Gastroesophageal sphincter (tissue), 4 donors: ENCODE results near the gene F2. TPM values are rescaled to one million over a fixed set of nuclear protein-coding genes. Genes with fewer than 3 reads are reported as not detected.

Source experiments
- ATAC-seq: fragments of 150-250 bp; one replicate; pipeline ENCODE4 v1.9.1; 2016; ENCODE audit warnings: mild to moderate bottlenecking, moderate library complexity
- H3K27ac ChIP-seq, 4 donors: fragments of 200-600 bp; sonication (generic) in 3 of 4; 1 replicate in 3 of 4; 2 replicates in 1 of 4; pipeline ENCODE4 v1.5.1; 2016 to 2019
- H3K27me3 ChIP-seq: fragments of 200-600 bp; sonication (generic); one replicate; pipeline ENCODE4 v1.5.1; 2019
- H3K36me3 ChIP-seq, 2 donors: fragments of 200-600 bp; sonication (generic); one replicate each; pipeline ENCODE4 v1.5.1; 2019; ENCODE audit warnings: control low read depth in 1 of 2
- H3K4me1 ChIP-seq, 3 donors: fragments of 200-600 bp; sonication (generic); 1 replicate in 2 of 3; 2 replicates in 1 of 3; pipeline ENCODE4 v1.5.1; 2016 to 2019; ENCODE audit warnings: control low read depth in 2 of 3
- H3K4me3 ChIP-seq, 2 donors: fragments of 200-600 bp; sonication (generic); one replicate each; pipeline ENCODE4 v1.5.1; 2019; ENCODE audit warnings: mild to moderate bottlenecking in 1 of 2, moderate library complexity in 1 of 2
- H3K9me3 ChIP-seq, 3 donors: fragments of 200-600 bp; sonication (generic); one replicate each; pipeline ENCODE4 v1.5.1; 2017 to 2019; ENCODE audit warnings: control low read depth in 2 of 3
- EP300 ChIP-seq: sonication (generic); formaldehyde crosslinking; IDR thresholded peaks from one replicate; pipeline ENCODE4 v1.6.1; 2017; ENCODE audit warnings: antibody characterized with exemption, mild to moderate bottlenecking
- POLR2A ChIP-seq, 2 donors: fragments of 450-650 bp; IDR thresholded peaks; one replicate each; pipeline ENCODE4 v1.6.1; 2017; ENCODE audit warnings: antibody characterized with exemption in 2 of 2, mild to moderate bottlenecking in 2 of 2, moderate library complexity in 1 of 2
- POLR2AphosphoS5 ChIP-seq: sonication (generic); formaldehyde crosslinking; IDR thresholded peaks from one replicate; pipeline ENCODE4 v1.6.1; 2017; ENCODE audit warnings: antibody characterized with exemption
- WGBS, 2 donors: methylation state at CpG; one replicate each; pipeline ENCODE4 v1.1.5; 2018; ENCODE audit warnings: low coverage in 1 of 2; 5-methylcytosine and 5-hydroxymethylcytosine counted together
- total RNA-seq, 4 donors: library from RNA; depleted of rRNA; stranded (reverse); fragments of >200 nt; gene quantifications; one replicate each; pipeline ENCODE4 v1.1.0, GENCODE V29; 2016
- TF ChIP-seq, protein P1 (sequence below), 4 experiments: fragments of 200-600 bp in 2 of 4; fragments of 450-650 bp in 2 of 4; sonication (generic) in 1 of 4; IDR thresholded peaks; one replicate each; pipeline ENCODE4 v1.5.1; 2017 to 2019; ENCODE audit warnings: antibody characterized with exemption in 4 of 4, mild to moderate bottlenecking in 2 of 4, moderate library complexity in 2 of 4

Gene F2
- total RNA-seq, 4 donors from 2014 or later = 0.62 to 3.6 TPM; not detected in 2

DNA sequence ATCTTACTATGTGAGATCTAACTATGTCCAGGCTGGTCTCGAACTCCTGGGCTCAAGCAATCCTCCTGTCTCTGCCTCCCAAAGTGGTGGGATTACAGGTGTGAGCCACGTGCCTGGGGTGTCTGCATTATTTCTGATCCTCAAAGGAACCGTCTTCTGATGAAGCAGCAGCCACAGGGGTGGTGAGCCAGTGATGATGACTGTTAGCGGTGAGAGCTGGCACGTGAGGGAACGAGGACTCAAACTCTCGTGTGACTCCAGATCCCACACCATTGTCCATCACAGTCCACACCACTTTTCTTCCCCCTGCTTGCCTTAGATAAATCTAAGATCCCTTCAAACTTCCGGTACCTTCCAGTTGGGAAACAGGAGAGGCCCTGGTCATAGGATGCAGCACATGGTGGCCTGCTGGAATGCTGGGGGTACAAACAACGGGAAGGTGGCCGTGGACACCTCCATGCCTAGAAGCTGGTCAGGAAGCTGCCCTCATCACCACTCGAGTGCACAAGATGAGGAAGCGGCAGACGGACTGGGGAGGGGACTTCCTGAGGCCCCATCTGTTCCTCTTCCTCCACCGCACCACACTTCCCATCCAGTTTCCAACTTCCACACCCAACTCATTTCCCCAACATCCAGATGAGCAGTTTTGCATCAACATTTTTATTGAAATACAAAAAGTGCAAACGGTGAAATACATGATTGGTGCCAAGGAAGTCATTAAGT, 42.4 kb upstream of the F2 start:
- peak overlapping the region in 3 of 4 donors; percentile 57 to 81 (median 77) for H3K27ac ChIP-seq
- peaks cover 4 to 42% (median 29%) of the 10 kb centered on the region in 3 donors for H3K4me1 ChIP-seq
- H3K4me3 ChIP-seq = no peak overlapping the region
- 60 to 66% methylated on average over 3 to 14 of the region's 15 CpGs for WGBS, 2 donors
- peaks cover 0 to 86% of the 10 kb centered on the region in 2 donors for H3K36me3 ChIP-seq
- no peaks in the 10 kb centered on the region for H3K27me3 ChIP-seq
- no peaks in the 10 kb centered on the region for H3K9me3 ChIP-seq
- TF ChIP-seq EP300 (no peak), POLR2AphosphoS5 (no peak), POLR2A (IDR thresholded peaks at IDR 0.05) (no peak)
- TF ChIP-seq, protein P1, sequence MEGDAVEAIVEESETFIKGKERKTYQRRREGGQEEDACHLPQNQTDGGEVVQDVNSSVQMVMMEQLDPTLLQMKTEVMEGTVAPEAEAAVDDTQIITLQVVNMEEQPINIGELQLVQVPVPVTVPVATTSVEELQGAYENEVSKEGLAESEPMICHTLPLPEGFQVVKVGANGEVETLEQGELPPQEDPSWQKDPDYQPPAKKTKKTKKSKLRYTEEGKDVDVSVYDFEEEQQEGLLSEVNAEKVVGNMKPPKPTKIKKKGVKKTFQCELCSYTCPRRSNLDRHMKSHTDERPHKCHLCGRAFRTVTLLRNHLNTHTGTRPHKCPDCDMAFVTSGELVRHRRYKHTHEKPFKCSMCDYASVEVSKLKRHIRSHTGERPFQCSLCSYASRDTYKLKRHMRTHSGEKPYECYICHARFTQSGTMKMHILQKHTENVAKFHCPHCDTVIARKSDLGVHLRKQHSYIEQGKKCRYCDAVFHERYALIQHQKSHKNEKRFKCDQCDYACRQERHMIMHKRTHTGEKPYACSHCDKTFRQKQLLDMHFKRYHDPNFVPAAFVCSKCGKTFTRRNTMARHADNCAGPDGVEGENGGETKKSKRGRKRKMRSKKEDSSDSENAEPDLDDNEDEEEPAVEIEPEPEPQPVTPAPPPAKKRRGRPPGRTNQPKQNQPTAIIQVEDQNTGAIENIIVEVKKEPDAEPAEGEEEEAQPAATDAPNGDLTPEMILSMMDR (IDR thresholded peaks at IDR 0.05) = no peak
- ATAC-seq = no peak

DNA sequence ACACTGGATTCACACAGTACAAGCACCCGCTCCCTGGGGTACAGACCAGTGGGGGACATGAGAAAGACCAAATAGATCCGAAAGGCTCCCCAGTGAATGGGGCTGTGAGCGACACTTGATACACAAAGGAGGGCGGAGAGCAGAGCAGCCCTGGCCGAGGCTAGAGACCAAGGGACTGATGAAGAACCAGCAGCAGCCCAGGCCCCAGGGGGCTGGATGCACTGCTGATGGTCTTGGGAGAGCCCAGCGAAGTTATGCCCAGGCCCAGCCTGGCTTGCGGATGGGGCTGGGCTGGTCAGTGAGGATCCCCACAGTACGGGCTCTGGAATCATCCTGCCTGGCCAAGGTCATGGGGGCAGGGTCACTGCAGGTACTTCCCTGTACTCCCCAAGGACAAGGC, 41.8 kb upstream of the F2 start:
- ATAC-seq = no peak
- Histone ChIP-seq H3K27ac (peak overlapping the region in 3 of 4 donors; percentile 57 to 81 (median 77)), H3K4me1 (peaks cover 4 to 37% (median 29%) of the 10 kb centered on the region in 3 donors), H3K9me3 (no peaks in the 10 kb centered on the region), H3K27me3 (no peaks in the 10 kb centered on the region), H3K36me3 (peaks cover 0 to 86% of the 10 kb centered on the region in 2 donors), H3K4me3 (no peak overlapping the region)
- 78 to 90% methylated on average over 2 to 5 of the region's 8 CpGs for WGBS, 2 donors
- TF ChIP-seq POLR2A (IDR thresholded peaks at IDR 0.05) (no peak), POLR2AphosphoS5 (no peak), EP300 (no peak)
- TF ChIP-seq, protein P1 (IDR thresholded peaks at IDR 0.05) = no peak

DNA sequence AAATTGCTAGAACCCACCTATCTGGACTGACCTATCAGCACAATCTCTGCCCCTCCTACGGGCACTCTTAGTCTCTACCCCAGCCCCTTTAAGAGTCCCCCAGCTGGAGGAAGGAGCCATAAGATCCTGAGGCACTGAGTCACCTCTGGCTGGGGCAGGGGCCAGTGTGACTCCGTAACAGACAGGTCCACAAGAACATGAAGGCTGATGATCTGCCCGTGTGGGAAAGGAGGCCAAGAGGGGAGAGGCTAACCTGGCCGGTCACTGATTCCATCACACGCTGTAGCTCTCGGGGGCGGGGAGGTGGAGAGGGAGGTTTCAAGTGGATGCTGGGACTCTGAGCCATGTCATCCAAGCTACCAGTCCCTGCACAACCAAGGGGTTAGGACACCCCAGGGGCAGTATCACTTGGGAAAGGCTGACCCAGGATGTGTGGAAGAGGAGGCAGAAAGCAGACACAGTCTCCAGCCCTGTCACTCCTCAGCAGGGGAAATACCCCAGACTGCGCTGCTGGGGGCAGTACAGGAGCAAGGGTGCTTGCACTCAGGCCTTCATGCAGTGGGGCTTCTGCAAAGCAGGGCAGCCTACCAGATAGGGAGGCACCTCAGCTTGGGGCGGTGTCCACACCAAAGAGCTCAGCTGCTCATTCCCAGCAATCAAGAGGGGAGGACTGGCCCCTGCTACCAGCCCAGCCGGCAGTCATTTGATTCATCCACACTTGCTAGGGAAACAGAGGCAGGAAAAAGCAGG, 40.8 kb upstream of the F2 start:
- H3K36me3 ChIP-seq = peaks cover 0 to 86% of the 10 kb centered on the region in 2 donors
- no peak overlapping the region for H3K4me3 ChIP-seq
- no peak for TF ChIP-seq POLR2A (IDR thresholded peaks at IDR 0.05)
- peak overlapping the region in 1 of 4 donors; percentile 77 for H3K27ac ChIP-seq
- H3K27me3 ChIP-seq = no peaks in the 10 kb centered on the region
- no peak for ATAC-seq
- 80 to 94% methylated on average over 1 to 2 of the region's 10 CpGs for WGBS, 2 donors
- H3K4me1 ChIP-seq = peaks cover 4 to 37% (median 29%) of the 10 kb centered on the region in 3 donors
- H3K9me3 ChIP-seq = no peaks in the 10 kb centered on the region

DNA sequence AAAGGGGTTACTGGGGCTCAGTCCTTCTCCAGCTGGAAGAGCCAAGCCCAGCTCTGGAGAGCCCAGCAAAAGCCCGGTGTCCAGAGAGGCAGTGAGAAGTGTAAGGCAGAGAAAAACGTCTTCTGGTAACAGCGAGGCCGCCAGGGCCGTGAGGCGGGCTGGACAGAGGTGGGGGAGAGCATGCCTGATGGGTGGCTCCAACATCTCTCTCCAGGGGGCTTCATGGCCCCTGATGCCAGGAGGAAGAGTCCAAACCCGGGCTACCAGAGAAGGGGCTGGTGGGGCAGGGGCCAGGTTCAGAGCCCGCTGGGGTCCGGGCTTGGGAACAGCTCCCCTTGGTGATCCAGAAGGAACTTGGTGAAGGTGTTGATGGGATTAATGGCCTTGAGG, 40.3 kb upstream of the F2 start:
- H3K27ac ChIP-seq = no peak overlapping the region
- H3K27me3 ChIP-seq = no peaks in the 10 kb centered on the region
- peaks cover 4 to 43% (median 29%) of the 10 kb centered on the region in 3 donors for H3K4me1 ChIP-seq
- TF ChIP-seq, protein P1 (IDR thresholded peaks at IDR 0.05) = no peak
- TF ChIP-seq POLR2AphosphoS5 = no peak
- TF ChIP-seq POLR2A (IDR thresholded peaks at IDR 0.05) = no peak
- TF ChIP-seq EP300 = no peak
- no peaks in the 10 kb centered on the region for H3K9me3 ChIP-seq
- peaks cover 0 to 85% of the 10 kb centered on the region in 2 donors for H3K36me3 ChIP-seq
- 88% methylated on average over 8 of the region's 9 CpGs; no CpG with 5 or more reads in 1 of the 2 donors for WGBS, 2 donors
- ATAC-seq = no peak
- H3K4me3 ChIP-seq = no peak overlapping the region

DNA sequence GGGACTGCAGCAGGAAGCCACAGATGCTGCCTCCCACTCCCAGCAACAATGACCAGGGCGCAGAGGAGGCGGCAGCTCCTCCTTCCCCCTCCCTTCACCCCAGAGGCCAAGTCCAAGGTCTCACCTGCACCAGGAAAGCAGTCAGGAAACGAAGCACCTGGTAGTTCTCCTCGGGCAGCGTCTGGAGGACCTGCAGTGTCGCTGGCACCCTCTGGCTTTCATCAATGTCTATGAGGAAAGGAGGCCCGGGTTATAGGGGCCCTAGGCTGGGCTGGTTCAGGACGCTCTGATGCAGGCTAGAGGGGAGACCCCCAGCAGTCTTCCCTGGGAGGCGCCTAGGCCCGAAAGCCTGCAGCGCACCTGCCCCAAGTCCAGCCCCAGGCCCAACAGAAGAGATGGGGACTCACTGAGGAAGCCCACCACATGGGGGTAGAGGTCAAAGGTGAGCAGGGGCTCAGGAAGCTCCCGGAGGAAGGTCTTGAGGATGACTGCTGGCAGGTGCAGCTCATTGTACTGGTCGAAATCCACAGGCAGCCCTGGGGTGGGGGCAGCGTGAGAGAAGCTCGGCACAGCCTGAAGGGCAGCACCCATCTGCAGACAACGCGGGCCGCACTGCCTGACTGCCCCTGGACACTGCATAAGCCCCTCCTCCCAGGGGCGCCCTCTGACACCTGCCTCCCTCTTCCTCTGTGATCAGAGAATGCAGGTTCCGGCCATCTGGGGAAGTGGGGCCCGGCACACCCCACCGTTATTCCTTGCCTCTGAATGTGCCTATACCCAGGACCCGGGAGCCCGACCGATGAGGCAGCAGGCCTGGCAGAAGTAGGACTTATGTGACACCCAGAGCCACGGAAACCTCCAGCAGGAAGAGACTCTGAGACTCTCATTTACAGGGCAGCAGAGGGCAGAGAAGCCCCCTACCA, 39.5 kb upstream of the F2 start:
- WGBS, 2 donors = 67% methylated on average over 5 of the region's 26 CpGs; no CpG with 5 or more reads in 1 of the 2 donors
- no peaks in the 10 kb centered on the region for H3K27me3 ChIP-seq
- H3K4me1 ChIP-seq = peaks cover 4 to 44% (median 26%) of the 10 kb centered on the region in 3 donors
- H3K27ac ChIP-seq = no peak overlapping the region
- H3K4me3 ChIP-seq = no peak overlapping the region
- H3K9me3 ChIP-seq = no peaks in the 10 kb centered on the region
- ATAC-seq = no peak
- H3K36me3 ChIP-seq = peaks cover 0 to 81% of the 10 kb centered on the region in 2 donors
- TF ChIP-seq, protein P1 (IDR thresholded peaks at IDR 0.05) = no peak
- no peak for TF ChIP-seq EP300
